Lower leg skin (tissue), 4 donors: Measurements from ENCODE around the gene FASTK. TPM values are rescaled to one million over a fixed set of nuclear protein-coding genes. Genes with fewer than 3 reads are reported as not detected.

Experiments used
- DNase-seq, 2 donors: peaks; one replicate each; pipeline ENCODE4 v3.0.0-alpha.2; 2019; ENCODE audit warnings: low spot score in 2 of 2
- H3K4me3 ChIP-seq: fragments of 200-600 bp; sonication (generic); 2 replicates; pipeline ENCODE4 v1.5.1; 2017; ENCODE audit warnings: mild to moderate bottlenecking, low read depth; ENCODE audit not compliant: poor library complexity, severe bottlenecking
- CTCF ChIP-seq, 3 donors: fragments of 450-650 bp; IDR thresholded peaks; one replicate each; pipeline ENCODE4 v1.5.1; 2016; ENCODE audit warnings: antibody characterized with exemption in 3 of 3, mild to moderate bottlenecking in 3 of 3, moderate library complexity in 2 of 3
- POLR2A ChIP-seq, 2 donors: fragments of 450-650 bp; IDR thresholded peaks; one replicate each; pipeline ENCODE4 v1.6.1; 2016 to 2017; ENCODE audit warnings: antibody characterized with exemption in 2 of 2, mild to moderate bottlenecking in 1 of 2, moderate library complexity in 1 of 2
- WGBS, 2 donors: methylation state at CpG; one replicate each; pipeline ENCODE4 v1.1.5; 2018; 5-methylcytosine and 5-hydroxymethylcytosine counted together
- intact Hi-C: fragments of 100-400 bp; cut with DNase I; formaldehyde crosslinking; loops from one replicate; pipeline ENCODE4 v1.15.0; 2023; ENCODE audit warnings: low total_unique reads
- total RNA-seq, 4 donors: library from RNA; depleted of rRNA; stranded (reverse); fragments of >200 nt; gene quantifications; one replicate each; pipeline ENCODE4 v1.1.0, GENCODE V29; 2016

Gene FASTK
- total RNA-seq, 4 donors from 2014 or later, result 47.4 to 80.7 (median 69.0) TPM

- 52 to 59% methylated on average over 30 to 38 of the region's 43 CpGs for WGBS, 2 donors
- intact Hi-C loops, result no loop called here
- TF ChIP-seq CTCF (IDR thresholded peaks at IDR 0.05), result no peak
- no peak for TF ChIP-seq POLR2A (IDR thresholded peaks at IDR 0.05)
- no peak for DNase-seq
- H3K4me3 ChIP-seq, result no peak overlapping the region
Measured at GRCh38 chr7:151062399-151063211, 18.0 kb downstream of the FASTK start.

GRCh38 chr7:151062111-151062398 lies 18.6 kb downstream of the FASTK start:
- TF ChIP-seq POLR2A (IDR thresholded peaks at IDR 0.05) (no peak), CTCF (IDR thresholded peaks at IDR 0.05) (no peak)
- 73 to 81% methylated on average over 8 to 10 of the region's 11 CpGs for WGBS, 2 donors
- H3K4me3 ChIP-seq, result no peak overlapping the region
- intact Hi-C loops, result no loop called here
- DNase-seq, result no peak

GRCh38 chr7:151061213-151062110 lies 19.1 kb downstream of the FASTK start:
- no peak for TF ChIP-seq POLR2A (IDR thresholded peaks at IDR 0.05)
- no peak for TF ChIP-seq CTCF (IDR thresholded peaks at IDR 0.05)
- no peak overlapping the region for H3K4me3 ChIP-seq
- 67 to 74% methylated on average over 29 to 33 of the region's 33 CpGs for WGBS, 2 donors
- no peak for DNase-seq
- intact Hi-C loops, result no loop called here

- peak overlapping the region; percentile 68 for H3K4me3 ChIP-seq
- WGBS, 2 donors, result 9 to 11% methylated on average over 21 of the region's 21 CpGs
- intact Hi-C loops, result no loop called here
- TF ChIP-seq POLR2A (IDR thresholded peaks at IDR 0.05), result no peak
- TF ChIP-seq CTCF (IDR thresholded peaks at IDR 0.05), result no peak
- no peak for DNase-seq
Measured at GRCh38 chr7:151060416-151061212, 20.0 kb downstream of the FASTK start.

GRCh38 chr7:151060113-151060415 lies 20.5 kb downstream of the FASTK start:
- TF ChIP-seq POLR2A (IDR thresholded peaks at IDR 0.05), result no peak
- TF ChIP-seq CTCF (IDR thresholded peaks at IDR 0.05), result no peak
- peak overlapping the region; percentile 68 for H3K4me3 ChIP-seq
- 0 to 1% methylated on average over 13 to 17 of the region's 17 CpGs for WGBS, 2 donors
- intact Hi-C loops, result no loop called here
- no peak for DNase-seq
